HS-5 (cell line): Measurements from ENCODE around the gene SLAMF1.
"Not testable (repeated sequence)": the region's sequence is repeated elsewhere in the genome, so short reads cannot be mapped to it uniquely, and the experiment has no call there.

Experiments
- DNase-seq: peaks from one replicate; pipeline ENCODE4 v3.0.0-alpha.2; 2012; ENCODE audit warnings: low read depth

SLAMF1 gene

DNA sequence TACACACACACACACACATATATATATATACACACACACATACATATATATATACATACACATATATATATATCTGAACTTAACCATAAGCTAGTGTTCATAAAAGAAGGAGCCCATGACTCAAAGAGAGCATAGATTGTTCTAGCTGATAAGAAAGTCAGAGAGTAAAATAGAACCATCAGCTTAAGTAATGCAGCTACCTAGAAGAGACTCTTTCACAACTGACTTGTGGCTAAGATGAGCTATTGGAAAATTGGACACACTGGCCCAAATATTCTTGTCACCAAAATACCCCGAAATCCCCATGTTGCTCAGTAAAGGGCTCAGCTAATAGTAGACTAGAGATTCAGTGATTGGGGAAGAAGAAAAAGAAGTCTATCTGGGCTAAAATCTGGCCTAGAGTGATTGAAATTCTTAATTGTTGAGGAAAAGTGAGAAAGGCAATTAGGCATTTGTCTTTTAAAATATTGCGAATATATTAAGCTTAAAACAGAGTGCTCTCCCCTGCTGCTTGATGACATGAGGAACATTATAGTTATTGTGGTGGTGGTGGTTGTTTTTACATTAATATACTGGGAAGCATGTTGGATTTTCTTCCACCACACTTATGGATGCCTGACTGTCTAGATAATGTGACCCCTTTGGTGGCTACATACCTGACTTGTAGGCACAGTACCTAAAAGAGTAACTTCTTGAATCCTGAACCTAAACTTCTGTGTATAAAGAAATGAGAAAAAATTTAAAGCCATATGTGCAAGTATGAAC is 6.3 kb downstream of the SLAMF1 start:
- DNase-seq: no peak

DNA sequence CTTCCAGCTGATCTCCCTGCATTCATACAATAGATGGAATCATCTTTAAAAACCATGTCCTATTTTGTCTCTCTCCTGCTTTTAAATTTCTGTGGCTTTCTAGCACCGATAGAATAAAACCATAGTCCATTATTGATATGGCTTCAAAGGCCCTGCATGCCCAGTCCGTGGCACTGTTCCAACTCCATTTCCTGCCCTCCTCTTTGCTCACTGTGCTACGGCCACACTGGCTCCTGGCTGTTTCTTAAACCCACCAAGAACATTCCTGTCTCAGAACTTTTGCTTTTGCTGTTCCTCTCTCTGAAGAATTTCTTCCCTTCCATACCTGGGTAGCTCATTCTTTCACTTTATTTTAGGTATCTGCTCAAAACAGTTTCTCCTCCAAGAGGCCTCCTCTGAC is 7.2 kb downstream of the SLAMF1 start:
- DNase-seq: no peak

DNA sequence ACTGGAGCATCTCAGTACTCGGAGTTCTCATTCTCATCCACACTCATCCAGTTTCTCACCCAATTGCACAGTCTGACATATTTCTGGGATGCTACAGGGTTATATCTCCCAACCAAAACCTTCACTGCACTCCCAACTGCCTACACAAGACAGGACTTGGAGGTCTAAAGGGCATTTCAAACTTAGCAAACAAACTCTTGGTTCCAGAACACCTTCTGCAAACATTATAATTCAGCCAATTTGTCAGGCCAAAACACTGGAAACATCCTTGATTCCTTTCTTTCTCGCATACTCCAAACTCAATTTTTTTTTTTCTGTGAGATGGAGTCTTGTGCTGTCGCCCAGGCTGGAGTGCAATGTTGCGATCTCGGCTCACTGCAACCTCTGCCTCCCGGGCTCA is 7.9 kb downstream of the SLAMF1 start:
- no peak for DNase-seq

DNA sequence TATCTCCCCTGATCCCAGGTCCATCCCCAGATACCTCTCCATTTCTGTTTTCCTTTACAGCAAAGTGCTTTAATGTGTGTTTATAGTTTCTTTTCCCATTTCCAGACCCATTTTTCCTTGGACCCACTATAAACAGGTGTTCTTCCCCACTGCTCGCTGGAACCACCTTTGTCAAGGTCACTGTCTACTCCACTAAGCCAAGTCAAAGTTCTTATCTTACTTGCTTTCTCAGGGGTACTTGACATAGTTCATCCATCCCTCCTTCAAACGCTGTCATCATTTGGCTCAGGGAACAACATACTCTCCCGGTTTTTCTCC is 8.3 kb downstream of the SLAMF1 start:
- DNase-seq: no peak

DNA sequence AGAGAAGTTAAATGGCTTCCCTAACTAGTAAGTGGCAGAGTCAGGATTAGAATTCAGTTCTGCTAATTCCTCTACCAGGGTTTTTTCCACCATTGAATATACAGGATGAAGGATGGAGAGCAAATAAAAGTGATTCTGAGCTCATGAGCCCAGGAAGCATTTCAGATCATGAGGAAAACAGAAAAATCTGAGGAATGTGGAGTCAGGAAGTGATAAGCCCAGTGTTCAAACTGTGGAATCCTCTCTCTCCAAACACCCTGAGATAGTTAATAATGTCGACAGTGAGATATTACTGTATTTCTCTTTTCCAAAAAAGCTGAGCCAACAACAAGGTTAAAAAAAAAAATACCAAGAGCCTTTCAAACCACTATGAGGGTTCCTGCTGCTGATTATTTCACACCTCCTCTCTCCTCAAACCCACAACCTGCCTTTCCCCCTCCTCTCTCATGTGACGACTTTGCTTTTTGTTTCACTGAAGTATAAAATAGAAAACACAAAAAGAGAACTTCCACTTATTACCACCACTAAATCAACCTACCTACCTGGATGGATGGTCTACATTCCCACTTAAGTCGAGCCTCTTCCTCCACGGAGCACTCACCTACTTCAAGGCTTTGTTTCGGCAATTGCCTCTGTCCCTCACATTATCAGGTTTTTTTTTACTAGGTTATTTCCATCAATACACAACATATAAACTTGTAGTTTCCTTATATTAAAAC is 8.9 kb downstream of the SLAMF1 start:
- DNase-seq: peak; percentile 3

DNA sequence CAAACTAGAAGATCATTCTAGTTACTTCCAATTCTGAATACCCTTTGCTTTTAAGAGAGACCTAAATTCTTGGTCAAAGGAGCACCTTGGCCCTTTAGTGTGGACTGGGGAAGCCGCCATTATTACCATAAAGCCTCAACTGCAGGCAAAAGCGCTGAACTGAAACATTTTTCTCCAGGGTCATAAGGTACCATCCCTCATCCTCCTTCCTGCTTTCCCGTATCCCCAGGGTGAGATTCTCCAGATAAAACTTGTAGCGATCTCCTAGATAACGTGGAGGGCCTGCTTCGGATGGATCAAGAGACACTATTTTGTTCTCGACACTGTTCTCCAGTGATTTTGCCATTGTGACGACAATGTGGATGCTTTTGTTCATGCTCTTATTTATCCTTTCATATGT is 9.8 kb downstream of the SLAMF1 start:
- no peak for DNase-seq

DNA sequence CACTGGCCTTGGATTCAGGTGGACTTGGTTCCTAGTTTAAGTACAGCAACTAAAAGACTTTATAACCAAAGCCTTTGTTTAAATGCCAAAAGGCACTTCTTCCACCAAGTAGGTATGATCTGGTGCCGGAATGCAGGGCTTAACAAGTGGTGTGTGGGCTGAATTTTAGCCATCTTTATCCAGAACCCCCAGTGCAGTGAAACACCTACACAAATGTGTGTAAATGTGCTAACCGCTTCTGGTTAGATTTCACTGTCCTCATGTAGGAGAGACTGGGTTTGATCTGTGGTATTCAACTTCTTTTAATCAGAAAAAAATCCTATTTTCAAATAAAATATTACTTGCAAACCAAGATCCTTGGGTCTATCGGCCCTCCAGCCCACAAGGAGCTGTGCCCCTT is 10.3 kb downstream of the SLAMF1 start:
- no peak for DNase-seq

DNA sequence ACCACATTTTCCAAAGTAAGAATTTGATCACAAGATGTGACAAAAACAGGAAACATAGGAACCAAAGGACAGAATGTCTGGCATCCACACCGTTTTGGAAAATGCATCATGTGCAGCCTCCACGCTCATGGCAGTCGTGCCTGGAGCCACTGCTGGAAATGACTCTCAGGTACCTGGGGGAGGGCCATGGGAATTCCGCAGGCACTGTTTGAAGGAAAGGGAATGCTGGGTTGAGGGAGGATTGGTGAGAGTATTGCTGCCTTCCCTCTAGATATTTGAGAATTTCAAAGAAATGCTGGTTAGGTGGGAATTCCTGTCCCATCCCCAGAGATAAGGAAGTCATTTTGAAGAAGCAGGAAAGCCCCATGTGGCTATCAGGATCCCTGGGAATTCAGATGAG is 10.8 kb downstream of the SLAMF1 start:
- no peak for DNase-seq

DNA sequence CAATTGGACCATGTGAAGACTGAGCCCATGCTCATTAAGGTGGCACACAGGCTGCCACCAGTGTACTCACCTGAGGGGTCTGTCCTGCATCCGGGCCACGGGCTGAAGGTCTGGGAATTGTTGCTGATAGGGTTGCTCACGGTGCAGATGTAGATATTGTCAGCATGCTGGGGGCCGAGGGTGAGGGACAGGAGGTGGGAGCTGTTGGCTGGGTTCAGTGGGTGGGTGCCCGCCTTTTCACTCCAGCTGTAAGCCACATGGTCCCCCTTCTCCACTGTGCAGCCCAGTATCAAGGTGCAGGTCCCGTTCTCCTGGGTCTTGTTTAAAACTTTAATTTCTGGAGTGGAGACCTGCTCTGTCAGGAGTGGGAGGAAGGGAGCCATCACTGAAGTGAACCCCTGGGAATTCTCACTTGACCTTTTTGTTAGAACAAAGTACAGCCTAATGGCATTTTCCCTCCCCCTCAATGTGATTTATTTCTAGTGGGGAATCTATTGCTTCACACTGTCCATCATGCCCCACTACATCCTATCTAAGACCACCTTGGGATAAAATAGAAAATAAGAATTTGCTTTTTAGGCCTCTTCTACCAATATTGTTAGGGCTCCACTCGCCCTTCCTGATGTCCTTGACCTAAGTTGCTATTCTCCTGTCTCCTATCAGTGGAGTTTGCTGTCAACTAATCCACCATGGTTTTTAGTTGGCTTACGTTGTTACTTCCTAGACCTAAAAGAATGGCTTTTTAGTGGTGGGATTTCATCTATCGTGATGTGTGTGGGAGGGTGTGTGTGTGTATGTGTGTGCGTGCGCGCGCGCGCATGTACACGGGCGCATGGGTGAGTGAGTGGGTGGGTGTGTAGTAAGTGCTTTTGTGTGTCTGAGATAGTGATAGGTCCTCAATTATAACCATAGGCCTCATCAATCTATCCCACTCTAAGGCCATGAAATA is 12.0 kb downstream of the SLAMF1 start:
- DNase-seq: no peak

DNA sequence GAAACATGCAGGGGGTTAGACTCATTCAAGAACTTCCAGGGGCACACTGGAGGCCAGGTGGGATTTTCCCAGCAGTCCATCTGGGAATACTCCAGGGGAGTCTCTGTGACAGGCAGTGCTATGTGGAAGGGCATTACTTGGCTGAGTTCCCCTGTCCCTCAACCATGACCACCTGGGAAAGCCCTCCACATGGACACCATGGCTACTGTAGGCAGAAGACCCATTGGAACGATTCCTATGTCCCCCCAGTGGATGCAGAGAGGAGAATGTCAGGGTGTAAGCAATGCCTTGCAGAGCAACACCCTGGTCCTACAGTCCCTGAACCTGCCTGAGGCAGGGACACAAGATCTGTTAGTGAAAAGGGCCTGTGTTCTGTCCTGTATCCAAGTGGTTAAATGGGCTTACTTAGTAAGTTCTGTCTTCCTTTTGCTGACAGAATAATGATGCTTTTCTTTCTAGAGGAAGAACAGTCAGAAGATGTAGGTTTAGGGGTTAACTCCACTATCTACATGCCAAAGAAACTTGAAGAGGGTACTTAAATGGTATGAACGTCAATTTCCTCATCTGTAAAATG is 13.4 kb downstream of the SLAMF1 start:
- DNase-seq: no peak

DNA sequence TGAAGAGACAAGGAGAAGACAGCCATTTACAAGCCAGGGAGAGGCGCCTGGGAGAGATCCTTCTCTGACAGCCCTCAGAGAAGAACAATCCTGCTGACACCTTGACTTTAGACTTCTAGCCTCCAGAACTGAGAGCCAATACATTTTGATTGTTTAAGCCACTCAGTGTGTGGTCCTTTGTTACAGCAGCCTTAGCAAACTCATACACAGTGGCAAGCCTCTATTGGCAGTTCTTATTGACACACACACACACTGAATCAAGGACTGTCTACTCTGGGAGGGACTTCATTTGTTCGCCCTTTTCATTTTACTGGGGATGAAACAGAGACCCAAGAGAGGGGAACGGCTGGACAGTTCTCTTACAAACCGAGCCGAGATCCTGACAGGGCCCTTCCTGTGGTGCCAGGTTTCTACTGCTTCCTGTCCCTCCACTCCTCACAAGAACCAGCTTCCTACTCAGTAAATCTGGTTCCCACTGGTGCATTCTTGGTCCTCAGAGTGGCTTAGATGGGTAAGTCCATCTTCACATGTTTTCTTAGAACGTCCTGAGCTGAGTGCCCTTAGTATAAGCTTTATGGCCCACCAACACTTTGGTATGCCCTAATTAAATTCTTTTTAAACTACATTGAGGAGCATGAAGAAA is 14.7 kb downstream of the SLAMF1 start:
- no peak for DNase-seq

DNA sequence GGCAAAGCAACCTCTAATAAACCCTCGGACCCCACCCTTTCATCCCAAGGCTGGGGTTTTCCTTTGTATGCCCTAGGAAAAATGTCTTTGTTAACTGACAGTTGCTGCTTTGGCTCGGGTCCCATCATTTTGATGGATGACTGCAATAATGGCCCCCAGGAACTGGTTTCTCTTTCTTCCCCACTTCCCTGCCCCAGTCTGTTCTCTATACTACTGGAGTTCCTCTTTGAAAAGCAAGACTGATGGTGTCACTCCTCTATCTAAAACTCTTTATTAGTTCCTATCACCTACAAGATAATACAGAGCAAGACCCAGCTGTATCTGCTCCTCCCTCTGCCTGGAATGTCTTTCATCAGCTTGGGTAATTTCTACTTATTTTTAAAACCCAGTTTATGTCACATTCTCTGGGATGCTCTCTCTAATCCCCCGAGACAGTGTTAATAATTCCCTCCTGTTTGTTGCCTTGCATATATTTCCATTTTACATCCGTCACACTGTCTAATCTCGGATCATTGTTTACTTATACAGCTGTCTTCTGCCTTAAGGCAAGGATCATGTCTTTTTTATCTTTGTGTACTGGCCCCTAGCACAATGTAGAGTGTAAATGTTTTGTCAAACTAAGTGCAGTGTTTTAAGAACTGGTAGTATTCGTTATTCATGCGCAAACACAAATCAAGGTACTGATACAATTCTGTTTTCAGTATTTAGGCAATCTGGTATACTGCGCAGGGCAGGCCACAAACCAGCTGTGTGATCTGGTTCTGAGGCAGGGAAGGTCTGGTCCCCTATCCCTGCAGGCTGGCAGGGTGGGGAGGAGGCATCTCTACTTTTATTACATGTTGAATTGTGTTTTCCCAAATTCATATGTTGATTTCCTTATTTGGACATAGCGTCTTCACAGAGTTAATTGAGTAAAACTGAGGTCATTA is 16.1 kb downstream of the SLAMF1 start:
- no peak for DNase-seq

DNA sequence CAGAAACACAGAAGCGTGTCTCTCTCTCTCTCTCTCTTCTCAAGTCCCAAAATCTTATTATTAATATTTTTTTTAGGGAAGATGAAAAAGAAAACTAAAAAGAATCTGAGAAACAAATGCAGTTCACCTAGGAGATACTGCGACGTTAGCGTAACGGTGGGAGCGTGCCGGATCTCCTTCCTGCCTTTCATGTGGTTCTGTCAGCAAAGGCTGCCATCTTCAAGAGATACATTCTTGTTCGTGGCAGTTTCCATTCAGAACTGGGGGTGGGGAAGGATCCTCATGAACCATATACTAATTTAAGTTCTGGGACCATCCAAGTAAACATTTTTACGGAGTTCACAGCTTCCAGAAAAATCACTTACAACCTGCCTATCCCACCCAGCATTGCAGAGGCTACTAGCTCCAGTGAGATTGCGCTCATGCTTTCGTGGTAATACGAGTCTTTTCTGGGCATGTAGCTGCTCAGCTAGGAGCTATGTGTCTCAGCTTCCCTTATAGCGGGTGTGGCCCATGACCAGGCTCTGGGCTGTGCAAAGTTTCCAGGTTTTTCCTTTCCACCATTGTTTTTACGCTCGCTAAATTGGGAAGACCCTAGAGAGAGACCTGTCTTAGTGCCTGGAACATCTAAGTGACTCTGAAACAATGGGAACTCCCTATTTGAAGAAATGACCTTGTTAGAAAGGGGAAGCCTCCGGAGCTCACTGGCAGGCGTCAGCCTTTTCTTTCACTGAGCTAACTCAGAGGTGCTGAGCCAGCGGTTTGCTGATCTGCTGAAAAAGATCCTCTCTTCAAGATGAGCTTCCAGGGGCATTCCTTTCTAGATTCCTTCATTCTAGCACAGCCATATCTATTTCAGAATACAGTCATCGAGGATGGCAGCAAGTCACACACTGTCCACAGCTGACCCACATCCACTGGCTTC is 17.3 kb downstream of the SLAMF1 start:
- DNase-seq: no peak

DNA sequence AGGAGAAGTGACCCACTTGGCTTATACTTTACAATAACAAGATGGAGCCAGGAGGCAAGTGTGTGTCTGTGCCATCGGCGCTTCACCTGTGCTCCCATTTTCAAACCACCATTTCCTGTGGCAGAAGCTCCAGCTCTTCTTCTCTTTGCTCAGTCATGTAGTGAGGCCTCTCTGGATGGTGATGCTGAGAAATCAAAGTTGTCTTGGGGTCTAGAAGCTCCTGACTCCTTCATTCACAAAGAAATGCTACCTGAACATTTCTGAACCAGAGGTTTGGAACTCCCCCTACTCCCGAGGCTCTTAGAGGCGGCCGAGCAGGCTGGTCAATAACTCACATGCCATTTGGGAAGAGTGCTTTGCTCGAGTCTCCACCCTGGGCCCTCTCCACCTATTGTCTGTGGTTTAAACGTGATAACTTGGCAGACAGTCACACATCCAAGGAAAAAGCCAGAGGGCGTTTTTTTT is 18.0 kb downstream of the SLAMF1 start:
- no peak for DNase-seq

DNA sequence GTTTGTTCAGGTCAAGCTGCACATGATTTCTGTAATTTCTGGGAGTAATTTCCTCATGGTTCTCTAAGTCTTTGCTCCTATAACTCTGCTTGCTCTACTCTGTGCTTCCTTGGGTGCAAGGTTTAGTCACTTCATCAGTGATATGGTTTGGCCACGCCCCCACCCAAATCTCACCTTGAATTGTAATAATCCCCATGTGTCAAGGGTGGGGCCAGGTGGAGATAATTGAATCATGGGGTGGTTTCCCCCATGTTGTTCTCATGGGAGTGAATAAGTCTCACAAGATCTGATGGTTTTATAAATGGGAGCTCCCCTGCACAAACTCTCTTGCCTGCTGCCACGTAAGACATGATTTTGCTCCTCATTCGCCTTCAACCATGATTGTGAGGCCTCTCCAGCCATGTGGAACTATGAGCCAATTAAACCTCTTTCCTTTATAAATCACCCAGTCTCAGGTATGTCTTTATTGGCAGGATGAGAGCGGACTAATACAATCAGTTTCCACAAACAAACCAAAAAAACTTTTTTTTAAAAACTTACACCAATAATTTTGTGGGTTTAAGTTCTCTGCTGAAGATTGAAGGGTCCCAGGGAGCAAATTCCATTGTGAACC is 19.1 kb downstream of the SLAMF1 start:
- DNase-seq: not testable (repeated sequence)

DNA sequence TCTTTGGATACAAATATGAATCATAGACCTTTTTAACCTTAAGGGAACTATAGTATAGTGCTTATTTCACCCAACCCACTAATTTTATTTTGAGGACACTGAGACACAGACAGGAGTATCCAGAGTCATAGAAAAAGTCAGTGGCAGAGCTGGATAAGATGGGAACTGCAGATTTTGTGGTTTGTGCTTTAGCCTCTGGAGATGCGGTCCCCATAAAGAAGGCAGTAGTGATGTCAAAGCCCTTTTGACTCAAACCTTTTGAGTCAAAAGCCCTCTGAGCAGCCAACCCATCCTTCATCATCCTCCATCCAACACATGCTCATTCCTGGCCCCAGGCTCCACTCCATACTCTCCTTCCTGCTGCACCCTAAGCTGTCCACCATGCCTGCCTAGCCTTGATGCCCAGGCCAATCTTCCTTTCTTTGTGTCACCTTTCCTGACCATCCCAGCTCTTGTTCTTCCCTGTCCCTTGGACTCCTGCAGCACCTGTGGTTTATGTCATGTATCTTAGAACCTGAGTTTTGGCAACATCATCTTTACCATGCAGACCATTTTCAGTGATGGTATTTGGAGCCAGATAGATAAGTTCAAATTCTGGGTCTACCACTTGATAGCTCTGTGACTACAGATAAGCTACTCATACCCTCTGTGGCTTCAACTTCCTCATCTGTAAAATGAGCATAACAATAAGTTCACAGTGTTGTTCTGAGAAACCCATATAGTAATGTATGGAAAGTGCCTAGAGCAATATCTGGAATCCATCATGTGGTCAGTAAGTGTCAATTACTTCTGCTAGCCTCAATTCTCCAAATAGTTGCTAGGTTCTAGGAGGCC is 20.1 kb downstream of the SLAMF1 start:
- no peak for DNase-seq

DNA sequence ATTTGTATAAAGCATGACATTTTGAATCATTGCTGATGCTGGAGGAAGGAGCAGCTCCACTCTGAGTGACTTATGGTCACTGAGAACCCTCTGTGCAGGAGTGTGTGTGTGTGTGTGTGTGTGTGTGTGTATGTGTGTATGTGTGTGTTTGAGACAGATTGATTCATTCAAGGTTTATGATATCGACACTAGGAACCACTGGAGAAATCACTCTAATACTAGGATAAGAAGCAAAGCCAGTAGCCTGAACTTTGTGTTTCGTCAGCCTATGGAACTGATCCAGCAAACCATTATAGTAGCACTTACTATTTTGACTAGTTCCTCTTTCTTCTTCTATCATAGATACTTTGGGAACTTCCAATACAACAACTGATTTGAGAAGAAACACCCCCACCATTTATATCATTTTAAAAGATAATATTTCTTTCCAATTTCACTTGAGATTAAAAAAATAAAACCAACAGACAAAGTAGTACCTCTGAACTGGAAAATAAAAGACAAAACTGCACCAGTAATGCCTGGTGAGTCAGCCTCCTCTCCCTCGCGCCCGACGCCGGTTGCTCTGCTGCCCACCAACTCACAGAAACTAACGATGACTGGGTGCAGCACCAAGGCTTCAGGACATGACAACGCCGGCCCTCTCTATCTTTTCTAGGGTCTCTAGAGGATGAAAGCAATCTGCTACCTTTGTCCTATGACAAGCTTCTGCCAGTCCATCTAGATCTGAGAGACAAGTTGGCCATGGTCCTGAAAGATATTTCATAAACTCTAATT is 20.9 kb downstream of the SLAMF1 start:
- no peak for DNase-seq
